DMS 273 treated with DMSO at 0.1 percent for 48 hours (cell line): ENCODE results near the gene BNC2.
"Not testable (repeated sequence)": the region's sequence is repeated elsewhere in the genome, so short reads cannot be mapped to it uniquely, and the experiment has no call there.

ENCODE experiments used
- DNase-seq: peaks from one replicate; lab custom pipeline; 2025; lab: John Stamatoyannopoulos, UW

Gene BNC2

DNA sequence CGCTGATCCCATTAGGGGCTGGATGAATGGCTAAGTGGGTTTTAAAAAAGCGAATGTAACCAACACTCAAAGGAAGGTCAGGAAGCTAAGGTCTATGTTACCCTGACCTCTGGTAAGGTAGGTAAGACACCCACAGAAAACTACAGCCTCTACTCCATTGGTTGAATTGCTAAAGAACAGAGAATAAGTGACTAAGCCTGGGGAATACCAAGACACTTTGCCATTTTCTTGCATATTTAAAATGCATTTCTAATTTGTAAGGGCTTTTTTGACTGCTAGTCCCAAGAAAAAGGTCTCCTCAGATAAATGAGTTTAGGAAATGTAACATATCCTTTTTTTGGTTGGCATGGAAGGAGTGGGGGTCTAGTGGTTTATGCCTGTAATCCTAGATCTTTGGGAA lies 368.7 kb downstream of the BNC2 start:
- DNase-seq: no peak

DNA sequence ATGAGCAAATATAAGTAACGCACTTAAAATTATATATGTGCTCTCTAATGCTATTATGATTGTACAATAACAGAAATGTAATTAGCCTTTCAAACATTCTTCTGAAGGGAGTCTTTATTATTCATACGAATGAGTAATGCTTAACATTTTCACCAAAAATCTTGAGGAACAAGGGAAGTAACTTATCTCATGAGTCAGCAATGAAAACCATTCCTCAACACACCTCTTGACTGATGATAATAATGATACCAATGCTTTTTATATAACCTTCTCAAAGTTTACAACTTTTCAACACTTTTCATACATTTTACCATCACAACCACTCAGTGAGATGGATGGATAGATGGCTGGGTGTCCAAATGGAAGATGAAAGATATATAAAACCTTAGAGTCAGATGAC lies 369.3 kb downstream of the BNC2 start:
- DNase-seq: no peak

DNA sequence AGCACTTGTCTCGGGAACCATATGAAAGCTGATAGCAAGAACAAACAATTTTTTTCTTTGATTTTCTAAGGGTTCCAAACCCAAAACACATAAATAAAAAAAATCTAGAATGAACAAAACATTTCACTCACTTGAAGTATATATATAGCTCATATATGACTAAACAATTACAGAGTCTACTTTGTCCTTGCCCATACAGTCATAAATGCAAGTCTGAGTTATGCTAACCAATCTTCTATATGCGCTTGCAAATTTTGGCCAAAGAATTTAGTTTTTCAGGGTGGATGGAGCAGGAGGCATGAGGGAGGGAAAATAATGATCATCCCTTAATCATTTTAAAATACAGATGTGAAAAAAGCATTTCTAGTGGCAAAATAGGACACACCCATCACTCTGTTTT lies 370.1 kb downstream of the BNC2 start:
- no peak for DNase-seq

DNA sequence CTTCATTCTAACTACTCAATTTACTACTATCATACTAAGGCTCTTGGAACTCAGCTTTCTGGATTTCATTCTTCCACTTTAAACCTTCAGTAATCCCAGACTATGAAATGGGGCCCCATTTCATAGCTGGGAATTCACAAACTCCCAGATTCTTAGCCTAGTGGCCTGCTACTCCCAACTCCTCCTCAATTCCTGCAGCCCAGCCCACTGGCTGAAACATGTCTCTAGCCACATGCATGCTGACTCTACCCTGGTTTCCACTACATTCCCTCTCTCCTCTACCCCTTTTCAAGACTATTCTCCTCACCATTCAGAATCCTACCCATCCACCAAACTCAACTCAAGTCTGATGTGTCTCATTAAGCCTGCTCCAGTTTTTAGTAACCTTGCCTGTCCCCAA lies 370.6 kb downstream of the BNC2 start:
- no peak for DNase-seq

DNA sequence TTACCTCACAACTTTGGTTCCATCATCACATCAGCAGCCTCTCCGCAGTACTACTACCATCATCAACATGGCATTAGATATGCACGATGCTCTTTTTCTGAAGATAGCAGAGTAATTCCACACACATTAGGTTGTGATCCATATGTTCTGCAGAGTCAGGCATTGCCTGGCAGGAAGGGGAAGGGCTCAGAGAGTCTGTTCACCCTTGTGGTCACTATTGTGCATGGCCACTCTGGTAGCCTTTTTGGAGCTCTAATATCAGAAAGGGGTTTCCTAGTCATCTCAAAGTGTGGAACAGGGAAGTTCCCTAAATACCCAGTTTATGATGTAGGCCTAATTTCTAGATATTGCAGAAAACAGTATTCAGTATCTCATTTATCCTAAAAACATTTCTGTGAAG lies 373.6 kb downstream of the BNC2 start:
- DNase-seq: no peak

DNA sequence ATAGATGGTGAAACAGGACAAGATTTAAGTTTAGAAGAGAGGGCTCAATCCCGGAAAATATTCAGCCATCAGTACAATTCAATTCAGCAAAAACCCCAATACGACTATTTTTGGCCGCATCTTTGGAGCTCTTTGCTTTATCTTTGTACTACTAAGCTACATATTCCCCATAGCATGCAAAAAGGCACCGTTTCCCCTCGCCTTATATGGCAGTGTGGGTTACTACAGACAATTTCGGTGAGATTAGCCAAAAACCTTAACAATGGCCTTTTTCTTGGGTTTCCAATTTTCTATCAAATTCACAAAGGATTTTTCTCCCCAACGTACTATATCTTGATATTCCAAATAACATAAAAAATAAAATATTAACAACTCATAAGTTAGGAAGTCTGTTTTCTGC lies 382.6 kb downstream of the BNC2 start:
- DNase-seq: no peak

DNA sequence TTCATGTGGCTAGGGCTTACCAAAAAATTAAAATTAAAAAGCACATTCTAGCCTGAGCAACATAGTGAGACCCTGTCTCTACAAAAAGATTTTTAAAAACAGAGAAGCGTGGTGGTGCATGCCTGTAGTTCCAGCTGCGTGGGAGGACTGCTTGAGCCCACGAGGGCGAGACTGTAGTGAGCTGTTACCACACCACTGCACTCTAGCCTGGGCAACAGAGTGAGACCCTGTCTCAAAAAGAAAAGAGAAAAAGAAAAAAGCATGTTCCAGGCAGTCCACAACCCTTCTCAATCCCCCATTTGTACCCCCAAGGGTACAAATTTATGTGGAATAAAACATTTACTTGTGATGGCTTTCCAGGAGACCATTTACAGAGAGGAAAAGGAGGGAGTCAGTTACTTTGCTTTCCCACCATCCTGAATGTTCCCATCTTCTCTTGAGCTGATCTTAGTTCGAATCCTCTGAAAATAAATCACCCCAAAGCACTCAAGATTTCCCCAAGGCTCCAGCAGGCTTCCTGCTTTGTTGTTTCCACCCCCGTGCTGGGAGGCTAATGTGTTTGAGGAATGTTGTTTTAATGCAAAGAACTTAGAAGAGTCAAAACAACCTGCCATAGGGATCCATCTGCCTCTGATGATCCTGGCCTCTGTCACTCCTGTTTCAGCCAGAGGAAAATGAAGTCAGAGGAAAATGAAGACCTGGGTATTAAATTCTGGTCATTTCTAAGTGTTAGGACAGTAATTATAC lies 384.7 kb downstream of the BNC2 start:
- no peak for DNase-seq

DNA sequence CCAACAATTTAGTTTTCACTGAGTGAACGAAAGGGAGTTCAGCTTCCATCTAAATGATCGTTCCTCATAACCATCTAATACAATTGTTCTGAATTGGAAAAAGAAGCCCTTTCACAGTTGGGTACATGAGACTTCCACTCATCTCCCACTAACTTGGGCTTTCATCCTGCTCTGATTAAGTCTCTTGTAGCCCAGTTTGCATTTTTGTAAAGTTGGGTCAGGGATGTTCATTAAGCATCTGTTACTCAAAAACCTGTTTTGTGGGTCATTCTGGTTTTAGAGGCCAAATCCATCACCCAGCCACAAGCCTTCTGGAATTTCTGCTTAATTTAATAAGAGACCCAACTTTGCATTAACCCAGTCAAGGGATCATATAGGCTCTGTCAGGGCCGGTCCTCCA lies 385.3 kb downstream of the BNC2 start:
- no peak for DNase-seq

DNA sequence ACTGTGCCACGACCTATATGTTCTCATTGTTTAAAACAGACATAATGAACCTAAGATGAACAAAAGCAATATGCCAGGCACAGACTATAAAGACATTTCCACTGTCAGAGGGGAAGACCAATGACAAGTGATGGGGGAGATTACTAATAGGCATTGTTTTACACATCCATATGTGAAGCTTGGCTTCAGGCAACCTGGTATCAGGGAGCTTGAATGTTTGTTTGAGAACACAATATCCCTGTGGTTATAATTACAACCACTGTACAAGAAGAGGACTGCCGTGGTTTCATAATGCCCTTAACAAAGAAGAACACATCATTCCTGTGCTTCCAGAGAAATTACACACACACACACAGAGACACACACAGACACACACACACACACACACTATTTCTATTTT lies 385.7 kb downstream of the BNC2 start:
- no peak for DNase-seq

DNA sequence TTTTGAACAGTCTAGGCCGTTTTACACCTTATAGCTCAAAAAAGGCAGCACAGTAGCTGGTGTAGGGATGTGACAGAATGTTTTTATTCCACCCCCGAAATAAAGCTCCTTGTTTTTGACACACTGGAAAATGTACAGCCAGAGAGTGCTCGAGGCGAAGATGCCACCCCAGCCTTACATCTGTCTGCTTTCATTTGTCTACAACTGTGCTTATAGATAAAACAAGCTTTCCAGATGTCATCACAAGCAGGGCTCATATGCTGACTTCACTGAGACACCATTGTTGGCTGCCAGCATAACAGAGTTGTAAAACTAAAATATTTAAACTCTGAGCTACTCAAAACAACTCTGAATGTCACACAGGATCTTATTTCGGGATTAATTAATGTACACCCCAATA lies 386.3 kb downstream of the BNC2 start:
- DNase-seq: no peak

DNA sequence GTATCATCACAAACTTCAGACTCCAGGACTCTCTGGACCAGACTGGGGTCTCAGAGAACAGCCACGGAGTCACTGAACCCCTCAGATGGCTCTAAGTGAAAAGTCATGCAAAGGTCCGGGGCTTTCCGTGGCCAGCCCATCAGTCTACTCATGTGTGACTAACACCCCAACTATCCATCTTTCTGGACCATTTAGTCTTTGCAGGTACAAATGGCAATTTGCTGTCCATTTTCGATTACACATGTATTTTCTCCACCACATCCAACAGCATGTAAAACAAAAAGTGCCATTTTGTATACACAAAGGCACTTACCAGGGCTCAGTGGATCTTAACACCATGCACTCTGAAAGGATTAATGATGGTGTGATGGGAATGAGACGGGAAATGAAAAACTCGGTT lies 387.7 kb downstream of the BNC2 start:
- no peak for DNase-seq

DNA sequence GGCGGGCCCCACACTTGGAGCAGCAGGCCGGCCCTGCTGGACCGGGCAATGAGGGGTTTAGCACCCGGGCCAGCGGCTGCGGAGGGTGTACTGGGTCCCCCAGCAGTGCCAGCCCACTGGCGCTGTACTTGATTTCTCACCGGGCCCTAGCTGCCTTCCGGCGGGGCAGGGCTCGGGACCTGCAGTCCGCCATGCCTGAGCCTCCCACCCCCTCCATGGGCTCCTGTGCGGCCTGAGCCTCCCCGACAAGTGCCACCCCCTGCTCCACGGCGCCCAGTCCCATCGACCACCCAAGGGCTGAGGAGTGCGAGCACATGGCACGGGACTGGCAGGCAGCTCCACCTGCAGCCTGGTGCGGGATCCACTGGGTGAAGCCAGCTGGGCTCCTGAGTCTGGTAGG lies 389.9 kb downstream of the BNC2 start:
- not testable (repeated sequence) for DNase-seq

DNA sequence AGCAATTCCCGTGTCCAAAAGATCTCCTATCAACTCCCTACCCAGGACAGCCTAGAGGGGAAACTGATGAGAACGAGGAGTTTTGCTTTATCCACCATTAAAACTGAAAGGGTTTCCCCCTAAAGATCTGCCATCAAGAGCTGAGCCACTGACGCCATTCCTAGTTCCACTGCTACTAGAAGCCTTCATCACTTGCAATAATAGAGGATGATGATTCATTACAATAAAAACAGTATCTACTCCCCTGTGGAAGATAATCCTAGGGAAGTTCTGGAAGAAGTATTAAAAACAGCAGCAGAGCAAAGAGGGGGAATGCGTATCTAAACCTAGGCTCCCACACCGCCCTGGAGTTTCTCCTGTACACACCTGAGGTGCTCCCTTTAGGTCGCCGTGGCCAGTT lies 394.5 kb downstream of the BNC2 start:
- no peak for DNase-seq

DNA sequence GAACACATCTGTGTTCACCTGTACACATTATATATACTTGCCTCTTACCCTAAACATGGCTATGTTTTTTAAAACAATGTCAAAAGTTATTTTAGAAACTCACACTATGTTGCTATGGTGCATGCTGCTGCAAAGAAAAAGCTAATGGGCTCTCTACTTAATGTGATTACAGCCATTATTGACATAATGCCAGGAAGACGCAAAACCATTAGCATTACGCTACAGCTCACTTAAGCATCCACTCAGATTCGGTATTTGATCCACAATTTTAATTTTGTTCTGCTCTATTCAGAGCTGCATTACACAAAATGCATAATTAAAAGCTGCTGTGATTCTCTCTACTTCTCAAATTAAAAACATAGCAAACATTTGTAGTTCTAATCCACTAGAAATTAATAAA lies 395.2 kb downstream of the BNC2 start:
- no peak for DNase-seq

DNA sequence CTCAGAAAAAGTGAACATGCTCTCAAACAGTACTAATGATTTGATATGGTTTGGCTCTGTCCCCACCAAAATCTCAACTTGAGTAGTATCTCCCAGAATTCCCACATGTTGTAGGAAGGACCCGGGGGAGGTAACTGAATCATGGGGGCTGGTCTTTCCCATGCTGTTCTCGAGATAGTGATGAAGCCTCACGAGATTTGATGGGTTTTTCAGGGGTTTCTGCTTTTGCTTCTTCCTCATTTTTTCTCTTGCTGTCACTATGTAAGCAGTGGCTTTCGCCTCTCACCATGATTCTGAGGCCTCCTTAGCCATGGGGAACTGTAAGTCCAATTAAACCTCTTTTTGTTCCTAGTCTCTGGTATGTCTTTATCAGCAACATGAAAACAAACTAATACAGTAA lies 401.3 kb downstream of the BNC2 start:
- no peak for DNase-seq

DNA sequence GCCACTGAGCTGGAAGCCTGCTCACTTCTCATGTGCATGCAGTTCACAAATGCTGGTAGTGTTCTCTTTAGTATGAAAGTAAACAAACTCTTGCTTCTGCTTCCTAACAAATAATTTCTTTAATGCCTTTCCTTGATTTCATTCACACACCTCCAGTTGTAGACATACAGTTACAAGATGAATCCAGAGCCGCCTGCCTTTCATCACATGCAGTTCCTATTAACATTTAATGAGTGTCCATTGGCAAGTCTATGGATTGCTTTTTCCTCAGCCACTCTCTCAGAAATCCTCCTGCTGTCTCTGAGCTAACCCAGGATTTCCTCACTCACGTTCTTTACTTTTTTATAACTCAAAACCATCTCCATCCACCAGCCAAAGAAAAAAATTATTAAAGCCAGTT lies 408.6 kb downstream of the BNC2 start:
- DNase-seq: no peak

DNA sequence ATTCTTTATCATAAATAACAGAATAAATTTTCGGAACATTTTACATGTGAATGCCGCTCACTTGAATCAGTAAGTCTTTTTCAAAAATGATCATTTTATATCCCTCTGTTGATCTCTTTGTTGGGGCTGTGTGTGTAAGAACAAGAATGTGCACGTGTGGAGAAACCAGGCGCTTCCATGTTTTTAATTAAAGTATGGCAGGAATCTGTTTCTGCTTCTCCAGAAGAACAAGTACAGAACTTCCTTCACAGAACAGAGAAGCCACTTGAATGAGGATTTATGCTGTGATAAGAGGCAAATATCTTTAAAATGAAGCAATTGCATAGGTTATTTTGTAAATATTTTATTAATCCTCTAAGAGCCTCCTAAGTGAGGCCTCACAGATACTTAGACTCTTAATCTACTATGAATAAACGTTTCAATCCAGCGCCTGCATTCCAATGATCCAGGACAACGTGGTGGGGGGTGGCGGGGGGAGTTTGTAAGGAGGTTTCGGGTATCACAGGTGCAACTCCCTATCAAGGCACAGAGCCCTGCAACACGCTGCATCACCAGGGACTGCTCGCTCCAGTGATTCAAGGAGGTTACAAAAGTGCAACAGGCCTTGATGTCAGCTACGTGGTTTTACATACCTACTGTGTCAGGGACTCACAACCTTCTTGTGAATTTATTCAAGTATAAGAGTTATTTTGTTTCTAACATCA lies 409.2 kb downstream of the BNC2 start:
- no peak for DNase-seq

DNA sequence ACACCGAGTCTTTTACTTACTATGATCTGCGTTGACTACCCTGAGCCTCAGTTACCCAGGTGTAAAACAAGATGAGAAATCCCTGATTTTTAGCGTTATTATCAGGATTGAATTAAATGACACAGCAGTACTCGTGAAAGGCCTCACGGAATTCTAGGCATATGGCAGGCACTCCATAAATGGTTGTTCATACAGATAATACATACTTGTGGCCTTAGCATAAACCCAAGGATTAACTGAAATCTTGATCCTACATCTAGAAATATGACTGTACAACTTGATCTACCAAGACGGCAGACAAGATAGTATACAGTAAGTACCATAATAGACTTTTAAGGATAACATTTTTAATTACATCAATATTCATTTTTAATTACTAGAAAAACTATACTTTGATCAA lies 409.8 kb downstream of the BNC2 start:
- DNase-seq: no peak

DNA sequence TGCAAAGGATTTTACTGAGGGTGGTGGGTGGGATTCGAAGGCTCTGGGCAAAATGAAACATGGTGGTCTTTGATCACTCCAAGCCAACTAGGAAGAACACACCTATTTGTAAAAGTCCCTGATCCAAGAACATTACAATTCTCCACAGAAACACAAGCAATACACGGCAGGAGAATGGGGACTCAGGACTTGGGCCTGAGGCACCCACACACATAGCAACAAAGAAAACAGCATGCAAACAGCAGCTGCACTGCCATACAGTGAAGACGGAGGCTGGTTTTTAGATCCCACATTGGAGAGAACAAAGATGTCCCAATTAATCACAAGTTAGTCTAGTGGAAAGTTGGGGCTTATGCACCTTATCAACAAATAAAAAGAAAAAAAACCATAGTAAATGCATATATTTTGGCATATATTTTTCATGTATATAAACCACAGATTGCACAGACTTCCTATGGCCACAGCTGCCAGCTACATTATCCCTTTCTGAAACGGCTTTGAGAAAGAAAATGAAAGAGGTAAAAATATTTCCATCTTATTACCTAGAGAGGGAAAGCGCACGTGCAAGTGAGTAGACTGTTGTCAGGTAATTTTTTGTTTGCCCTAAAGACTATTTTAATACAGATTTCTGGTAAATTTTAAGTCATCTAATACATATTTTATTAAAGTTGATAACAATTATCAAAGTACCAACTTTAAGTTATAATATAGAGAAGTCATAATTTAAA lies 410.9 kb downstream of the BNC2 start:
- DNase-seq: no peak

DNA sequence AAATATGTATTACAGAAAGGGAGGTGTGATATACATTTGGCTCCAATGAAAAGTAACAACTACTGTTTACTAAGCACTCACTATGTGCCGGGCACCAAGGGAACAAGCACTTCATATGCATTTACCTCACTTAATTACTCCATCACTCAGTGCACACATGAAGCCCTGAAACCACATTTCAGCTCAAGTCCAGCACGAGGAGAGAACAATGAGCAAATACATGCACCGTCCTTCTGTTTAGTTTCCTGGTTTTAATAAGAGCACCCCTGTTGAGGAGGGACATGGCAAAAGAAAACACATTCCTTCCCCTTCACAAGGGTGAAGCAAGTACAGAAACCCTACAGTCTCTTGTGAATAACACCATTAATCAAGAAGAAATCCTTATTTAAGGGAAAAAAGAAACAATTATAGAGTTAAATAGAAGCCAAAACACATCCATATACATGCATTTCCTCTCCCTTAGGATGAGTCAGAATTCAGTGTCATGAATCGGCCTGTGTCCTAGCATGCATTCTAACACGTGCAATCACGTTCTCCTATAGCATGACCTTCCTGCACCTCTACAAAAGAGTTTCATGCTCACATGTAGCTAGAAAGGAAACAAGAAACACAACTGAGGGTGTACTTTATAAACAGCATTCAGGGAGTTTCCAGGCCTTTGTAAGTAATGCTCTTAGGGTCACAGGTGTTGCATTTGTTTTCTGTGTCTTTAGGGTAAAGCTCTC lies 411.6 kb downstream of the BNC2 start:
- DNase-seq: no peak

DNA sequence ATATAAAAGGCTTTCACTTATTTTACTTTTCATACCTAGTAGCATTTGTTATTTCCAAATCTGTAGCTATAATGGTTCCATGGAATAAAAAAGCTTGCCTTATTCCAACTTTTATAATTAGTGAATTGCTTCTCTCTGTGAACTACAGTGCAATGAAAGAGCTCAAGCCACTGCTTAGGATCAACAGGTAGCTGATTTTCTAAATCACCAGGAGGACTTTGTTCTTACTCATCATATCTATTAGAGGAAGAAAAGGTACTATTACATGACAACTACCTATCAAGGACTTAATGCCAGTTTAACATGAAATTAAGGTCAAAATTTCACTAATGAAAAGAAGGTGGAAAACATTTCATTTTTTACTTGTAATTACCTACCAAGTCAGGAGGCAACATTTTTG lies 414.6 kb downstream of the BNC2 start:
- DNase-seq: no peak

DNA sequence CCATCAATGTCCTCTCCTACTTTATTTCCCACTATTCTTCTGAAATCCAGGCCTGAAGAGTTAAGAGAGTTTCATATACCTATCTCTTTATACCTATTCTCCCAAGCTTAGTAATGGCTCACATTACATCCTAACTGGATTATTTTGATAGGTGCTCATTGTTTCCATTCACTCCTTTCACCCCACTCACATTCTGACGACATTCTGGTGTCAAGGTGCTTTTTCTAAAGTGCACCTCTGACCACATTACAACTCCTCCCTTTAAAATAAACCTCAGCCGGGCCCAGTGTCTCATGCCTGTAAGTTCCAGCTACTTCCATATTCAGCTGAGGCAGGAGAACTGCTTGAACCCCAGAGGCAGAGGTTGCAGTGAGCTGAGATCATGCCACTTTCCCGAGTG lies 417.1 kb downstream of the BNC2 start:
- no peak for DNase-seq

DNA sequence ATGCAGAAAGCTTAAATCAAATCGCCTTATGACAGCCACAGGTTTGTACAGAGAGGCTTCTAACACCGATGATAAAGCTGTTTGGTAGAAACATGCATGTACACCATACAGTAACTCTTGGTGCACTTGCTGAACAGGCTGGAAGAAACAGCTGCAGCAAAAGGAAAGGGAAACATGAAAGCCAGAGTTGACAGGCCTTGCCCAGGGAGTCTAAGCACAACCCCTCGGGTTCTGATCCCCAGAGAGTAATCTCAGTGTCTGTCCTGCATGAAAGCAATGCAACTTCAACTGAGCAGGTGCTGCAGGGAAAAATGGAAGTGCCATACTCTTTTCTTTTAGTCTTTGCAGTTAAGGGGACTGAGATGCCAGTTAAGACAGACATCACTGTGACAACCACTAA lies 419.9 kb downstream of the BNC2 start:
- DNase-seq: no peak
